Right lobe of liver (tissue), 6 donors: ENCODE results near the gene MTIF3. TPM values are rescaled to one million over a fixed set of nuclear protein-coding genes. Genes with fewer than 3 reads are reported as not detected.

Experiments
- ATAC-seq, 4 donors: fragments of 200-7000 bp; cut with Tn5 transposase; one replicate each; pipeline ENCODE4 v1.9.1; 2020; ENCODE audit warnings: mild to moderate bottlenecking in 4 of 4, moderate library complexity in 4 of 4
- DNase-seq, 3 donors: peaks; one replicate each; pipeline ENCODE4 v3.0.0-alpha.2; 2020
- H3K27ac ChIP-seq, 3 donors: fragments of 200-600 bp; one replicate each; pipeline ENCODE4 v1.8.0; 2022
- H3K27me3 ChIP-seq, 2 donors: fragments of 200-600 bp; one replicate each; pipeline ENCODE4 v1.8.0; 2022
- H3K36me3 ChIP-seq, 4 donors: fragments of 200-600 bp; sonication (generic) in 1 of 4; one replicate each; pipeline versions ENCODE4 v1.5.1 to v1.8.0; 2017 to 2022; ENCODE audit warnings: control low read depth in 1 of 4
- H3K4me1 ChIP-seq, 4 donors: fragments of 200-600 bp; sonication (generic) in 1 of 4; one replicate each; pipeline versions ENCODE4 v1.5.1 to v1.8.0; 2017 to 2022; ENCODE audit warnings: control low read depth in 1 of 4
- H3K4me3 ChIP-seq, 3 donors: fragments of 200-600 bp; one replicate each; pipeline ENCODE4 v1.8.0; 2022
- H3K9me3 ChIP-seq, 4 donors: fragments of 200-600 bp; sonication (generic) in 1 of 4; one replicate each; pipeline versions ENCODE4 v1.5.1 to v1.8.0; 2017 to 2022; ENCODE audit warnings: control low read depth in 1 of 4
- CTCF ChIP-seq, 4 donors: fragments of 200-600 bp in 3 of 4; fragments of 450-650 bp in 1 of 4; IDR thresholded peaks; one replicate each; pipeline versions ENCODE4 v1.5.1 to v1.8.0; 2016 to 2022; ENCODE audit warnings: antibody characterized with exemption in 4 of 4, mild to moderate bottlenecking in 2 of 4
- POLR2A ChIP-seq: fragments of 450-650 bp; IDR thresholded peaks from one replicate; pipeline ENCODE4 v1.6.1; 2017; ENCODE audit warnings: antibody characterized with exemption, mild to moderate bottlenecking
- WGBS: methylation state at CpG from one replicate; pipeline ENCODE4 v1.1.6; 2018; ENCODE audit warnings: low coverage, low lambda C conversion rate; ENCODE audit not compliant: insufficient coverage; ENCODE audit errors: missing lambda C conversion rate; 5-methylcytosine and 5-hydroxymethylcytosine counted together
- intact Hi-C, 2 donors: fragments of 100-400 bp; cut with DNase I; formaldehyde crosslinking; loops; one replicate each; pipeline versions ENCODE4 v1.11.2 to v1.14.1; 2022
- long read RNA-seq: library from polyadenylated mRNA; unstranded; transcript quantifications from one replicate; pipeline ENCODE4 v2.0.0, GENCODE V29; 2019
- total RNA-seq, 6 experiments: library from RNA; depleted of rRNA in 2 of 6; stranded (reverse); fragments of >200 nt in 2 of 6; fragmentation: NEBNext Ultra II Directional in 3 of 6; extraction: Animal tissue kit (Norgen Biotek cat#: 25700) in 3 of 6; gene quantifications; one replicate each; pipeline versions ENCODE4 v1.1.0 to v1.2.4, GENCODE V29; 2016 to 2023
- donor health status: DM: no; HTN: yes; CAD: no.
- donor health status: DM: no; HTN: no; CAD: no.
- donor health status: DM: no; HTN: no; CAD: no.
- donor health status: DM: no; HTN: yes; CAD: no.
- donor health status: DM: no; HTN: yes; CAD: no.

Gene MTIF3
- 10 to 100 TPM; 26.5 to 46.0 (median 32.0) TPM for total RNA-seq
- long read RNA-seq, transcript MTIF3-202 (5 exons, 1,005 nt) = major isoform, 7 of 27 reads
- long read RNA-seq, partial matches to known transcripts = 14 of 27 reads
- long read RNA-seq, other reads (novel, unspliced or antisense) = 3 of 27 reads

- intact Hi-C loops = no loop called here
Measured at GRCh38 chr13:27449936-27450828, at the start of gene MTIF3. TSS of gene MTIF3 (minus strand) at chr13:27450564. CDS start at chr13:27440448, 10,116 bp downstream.

GRCh38 chr13:27497563-27498230 lies 47.3 kb upstream of the MTIF3 start:
- Histone ChIP-seq H3K4me3 (no peak overlapping the region), H3K4me1 (no peaks in the 10 kb centered on the region), H3K27ac (no peak overlapping the region), H3K36me3 (no peaks in the 10 kb centered on the region), H3K9me3 (no peaks in the 10 kb centered on the region), H3K27me3 (no peaks in the 10 kb centered on the region)
- intact Hi-C loops = no loop called here
- ATAC-seq (no peak), DNase-seq (no peak)
- TF ChIP-seq CTCF (IDR thresholded peaks at IDR 0.05) (no peak), POLR2A (no peak)
- WGBS = 80% methylated on average over 4 of the region's 11 CpGs

More at GRCh38 chr13:27449936-27450828, at the start of gene MTIF3:
- Histone ChIP-seq H3K9me3 (no peaks in the 10 kb centered on the region), H3K4me1 (peaks cover 0 to 16% (median 2%) of the 10 kb centered on the region in 4 donors), H3K4me3 (peak within 1 kb of the TSS; percentile 78 to 99 (median 99)), H3K36me3 (no peaks in the 10 kb centered on the region), H3K27ac (peak within 1 kb of the TSS; percentile 92 to 100 (median 98)), H3K27me3 (no peaks in the 10 kb centered on the region)
- TF ChIP-seq CTCF (IDR thresholded peaks at IDR 0.05) (peak in 1 of 4 donors; percentile 9), POLR2A (peak; percentile 85)
- DNase-seq (peak; percentile 93 to 97 (median 95)), ATAC-seq (peak; percentile 90 to 94 (median 93))
- WGBS = under 1% methylated on average over 31 of the region's 81 CpGs

GRCh38 chr13:27496536-27497273 lies 46.3 kb upstream of the MTIF3 start:
- Histone ChIP-seq H3K4me3 (no peak overlapping the region), H3K9me3 (no peaks in the 10 kb centered on the region), H3K4me1 (no peaks in the 10 kb centered on the region), H3K27ac (no peak overlapping the region), H3K36me3 (no peaks in the 10 kb centered on the region), H3K27me3 (no peaks in the 10 kb centered on the region)
- TF ChIP-seq POLR2A (no peak), CTCF (IDR thresholded peaks at IDR 0.05) (no peak)
- WGBS = 44% methylated on average over 5 of the region's 10 CpGs
- ATAC-seq (no peak), DNase-seq (no peak)
- intact Hi-C loops = no loop called here

- Histone ChIP-seq H3K27ac (no peak overlapping the region), H3K9me3 (no peaks in the 10 kb centered on the region), H3K4me3 (no peak overlapping the region), H3K27me3 (no peaks in the 10 kb centered on the region), H3K4me1 (no peaks in the 10 kb centered on the region), H3K36me3 (no peaks in the 10 kb centered on the region)
- TF ChIP-seq CTCF (IDR thresholded peaks at IDR 0.05) (no peak), POLR2A (no peak)
- intact Hi-C loops = no loop called here
- 65% methylated on average over 4 of the region's 4 CpGs for WGBS
- no peak for ATAC-seq
- DNase-seq = no peak
Measured at GRCh38 chr13:27496006-27496405, 45.6 kb upstream of the MTIF3 start.
